H7 (cell line): ENCODE data around the gene AKT1. TPM values are rescaled to one million over a fixed set of nuclear protein-coding genes. Genes with fewer than 3 reads are reported as not detected.

Experiments used
- DNase-seq: peaks from one replicate; pipeline ENCODE4 v3.0.0; 2012
- H3K27me3 ChIP-seq: 2 replicates; pipeline ENCODE4 v1.6.0; 2011; ENCODE audit warnings: mild to moderate bottlenecking, low read length; ENCODE audit not compliant: control insufficient read depth, insufficient read depth
- H3K36me3 ChIP-seq: replicated peaks from 2 replicates; pipeline ENCODE4 v1.5.1; 2011; ENCODE audit warnings: low read length; ENCODE audit not compliant: control insufficient read depth, insufficient read depth
- H3K4me3 ChIP-seq: 2 replicates; pipeline ENCODE4 v1.5.1; 2011; ENCODE audit warnings: low read depth, mild to moderate bottlenecking, control low read depth, low read length, moderate library complexity; ENCODE audit not compliant: insufficient read depth
- total RNA-seq: library from RNA; depleted of rRNA; stranded (reverse); fragments of >200 nt; shearing (Covaris generic); gene quantifications from 2 replicates; pipeline ENCODE4 v1.2.3, GENCODE V29; 2014

The AKT1 gene
- total RNA-seq, 1 experiment from 2014 or later = 165 TPM

GRCh38 chr14:104797115-104798044 lies 1.8 kb upstream of the AKT1 start:
- Histone ChIP-seq H3K27me3 (peaks cover 37% of the 10 kb centered on the region), H3K4me3 (no peak overlapping the region), H3K36me3 (no peaks in the 10 kb centered on the region)
- peak; percentile 78 for DNase-seq

GRCh38 chr14:104796687-104797081 lies 1.1 kb upstream of the AKT1 start:
- H3K4me3 ChIP-seq = no peak overlapping the region
- peaks cover 30% of the 10 kb centered on the region for H3K27me3 ChIP-seq
- peak; percentile 77 for DNase-seq
- H3K36me3 ChIP-seq = no peaks in the 10 kb centered on the region; the same call in 1 of the 2 replicates

- DNase-seq = peak; percentile 97
Measured at GRCh38 chr14:104795781-104796686, 486 bp upstream of the AKT1 start.

GRCh38 chr14:104794631-104794992 lies 936 bp downstream of the AKT1 start:
- Histone ChIP-seq H3K36me3 (peaks cover 2% of the 10 kb centered on the region), H3K27me3 (peaks cover 22% of the 10 kb centered on the region), H3K4me3 (peak overlapping the region; percentile 61)
- DNase-seq = peak; percentile 88

More at GRCh38 chr14:104795781-104796686, 486 bp upstream of the AKT1 start:
- Histone ChIP-seq H3K27me3 (peaks cover 24% of the 10 kb centered on the region), H3K36me3 (peaks cover 2% of the 10 kb centered on the region), H3K4me3 (peak overlapping the region; percentile 48)

- DNase-seq = peak; percentile 99
- Histone ChIP-seq H3K27me3 (peaks cover 22% of the 10 kb centered on the region), H3K4me3 (peak overlapping the region; percentile 61), H3K36me3 (peaks cover 2% of the 10 kb centered on the region)
Measured at GRCh38 chr14:104794099-104794498, 1.4 kb downstream of the AKT1 start.

- peaks cover 2% of the 10 kb centered on the region for H3K36me3 ChIP-seq
- DNase-seq = no peak
- no peak overlapping the region for H3K4me3 ChIP-seq
- peaks cover 21% of the 10 kb centered on the region for H3K27me3 ChIP-seq
Measured at GRCh38 chr14:104793703-104793959, 1.9 kb downstream of the AKT1 start.

- H3K36me3 ChIP-seq = peaks cover 2% of the 10 kb centered on the region
- DNase-seq = peak; percentile 91
- no peak overlapping the region for H3K4me3 ChIP-seq
- peaks cover 16% of the 10 kb centered on the region for H3K27me3 ChIP-seq
Measured at GRCh38 chr14:104792945-104793702, 2.4 kb downstream of the AKT1 start.

GRCh38 chr14:104792101-104792884 lies 3.3 kb downstream of the AKT1 start:
- DNase-seq = no peak
- Histone ChIP-seq H3K4me3 (no peak overlapping the region), H3K27me3 (peaks cover 10% of the 10 kb centered on the region), H3K36me3 (peaks cover 2% of the 10 kb centered on the region)

- peaks cover 5% of the 10 kb centered on the region for H3K27me3 ChIP-seq
- H3K36me3 ChIP-seq = peaks cover 2% of the 10 kb centered on the region
- H3K4me3 ChIP-seq = no peak overlapping the region
- DNase-seq = no peak
Measured at GRCh38 chr14:104791425-104791824, 4.1 kb downstream of the AKT1 start.

- Histone ChIP-seq H3K36me3 (peaks cover 2% of the 10 kb centered on the region), H3K27me3 (no peaks in the 10 kb centered on the region), H3K4me3 (no peak overlapping the region)
- no peak for DNase-seq
Measured at GRCh38 chr14:104789752-104790743, 5.5 kb downstream of the AKT1 start.

- H3K36me3 ChIP-seq = peaks cover 2% of the 10 kb centered on the region
- no peak for DNase-seq
- no peak overlapping the region for H3K4me3 ChIP-seq
- no peaks in the 10 kb centered on the region for H3K27me3 ChIP-seq
Measured at GRCh38 chr14:104788873-104789663, 6.5 kb downstream of the AKT1 start.

GRCh38 chr14:104788161-104788818 lies 7.3 kb downstream of the AKT1 start:
- Histone ChIP-seq H3K27me3 (no peaks in the 10 kb centered on the region), H3K36me3 (peaks cover 2% of the 10 kb centered on the region), H3K4me3 (no peak overlapping the region)
- no peak for DNase-seq
